Panc1 (cell line): Measurements from ENCODE around the gene DLGAP1.

Experiments
- CTCF ChIP-seq: fragments of 450-650 bp; IDR thresholded peaks from 2 replicates; pipeline ENCODE4 v1.5.1; 2017; ENCODE audit warnings: mild to moderate bottlenecking
- POLR2AphosphoS5 ChIP-seq: IDR thresholded peaks from 2 replicates; pipeline ENCODE4 v1.6.1; 2012; ENCODE audit warnings: mild to moderate bottlenecking, low read depth, low read length, moderate library complexity
- TCF7L2 ChIP-seq: IDR thresholded peaks from 2 replicates; pipeline ENCODE4 v1.6.1; 2011; ENCODE audit warnings: mild to moderate bottlenecking, low read depth, low read length, inconsistent platforms
- TF ChIP-seq, protein P1 (sequence below), 2 experiments: IDR thresholded peaks; 2 replicates each; pipeline ENCODE4 v1.6.1; 2011 to 2012; ENCODE audit warnings: low read depth in 2 of 2, control low read depth in 1 of 2, low read length in 1 of 2, mild to moderate bottlenecking in 1 of 2, moderate library complexity in 1 of 2; ENCODE audit not compliant: insufficient read depth in 1 of 2

DNA sequence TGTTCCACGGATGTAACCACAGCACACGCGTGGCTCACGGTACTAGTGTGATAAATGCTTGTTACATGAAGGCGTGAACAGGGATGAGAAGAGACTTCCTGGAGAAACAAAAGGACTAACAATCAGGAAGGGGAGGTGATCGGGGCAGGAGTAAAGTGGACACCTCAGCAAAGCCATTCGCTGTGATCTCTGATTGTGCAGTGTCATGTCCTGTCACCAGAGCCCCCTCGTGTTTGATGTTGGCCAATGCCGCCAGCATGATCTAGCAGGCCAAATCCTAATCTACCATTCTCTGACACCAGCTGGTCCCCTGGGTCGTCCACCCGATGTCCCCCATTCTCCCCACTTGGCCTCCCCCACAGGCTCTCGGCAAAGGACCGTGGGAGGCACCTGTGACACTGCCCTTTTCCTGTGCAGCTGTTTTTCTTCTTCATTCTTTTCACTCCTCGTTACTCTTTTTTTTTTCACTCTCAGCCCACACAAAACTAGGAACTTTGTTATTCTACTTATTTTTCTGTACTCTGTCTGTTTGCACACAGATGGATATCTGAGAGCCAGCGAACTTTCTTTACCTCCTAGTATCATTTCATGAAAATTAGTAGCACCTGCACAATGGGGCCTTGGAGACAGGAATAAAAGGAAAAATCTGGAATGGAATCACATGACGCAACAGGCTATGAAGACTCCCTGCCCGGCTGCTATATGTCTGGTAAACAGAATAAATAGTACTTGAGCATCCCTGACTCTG, 858.3 kb downstream of the DLGAP1 start:
- TF ChIP-seq POLR2AphosphoS5 (peak; percentile 49; the same call in 1 of the 2 replicates), CTCF (peak; percentile 58), TCF7L2 (peak; percentile 83)
- TF ChIP-seq, protein P1, sequence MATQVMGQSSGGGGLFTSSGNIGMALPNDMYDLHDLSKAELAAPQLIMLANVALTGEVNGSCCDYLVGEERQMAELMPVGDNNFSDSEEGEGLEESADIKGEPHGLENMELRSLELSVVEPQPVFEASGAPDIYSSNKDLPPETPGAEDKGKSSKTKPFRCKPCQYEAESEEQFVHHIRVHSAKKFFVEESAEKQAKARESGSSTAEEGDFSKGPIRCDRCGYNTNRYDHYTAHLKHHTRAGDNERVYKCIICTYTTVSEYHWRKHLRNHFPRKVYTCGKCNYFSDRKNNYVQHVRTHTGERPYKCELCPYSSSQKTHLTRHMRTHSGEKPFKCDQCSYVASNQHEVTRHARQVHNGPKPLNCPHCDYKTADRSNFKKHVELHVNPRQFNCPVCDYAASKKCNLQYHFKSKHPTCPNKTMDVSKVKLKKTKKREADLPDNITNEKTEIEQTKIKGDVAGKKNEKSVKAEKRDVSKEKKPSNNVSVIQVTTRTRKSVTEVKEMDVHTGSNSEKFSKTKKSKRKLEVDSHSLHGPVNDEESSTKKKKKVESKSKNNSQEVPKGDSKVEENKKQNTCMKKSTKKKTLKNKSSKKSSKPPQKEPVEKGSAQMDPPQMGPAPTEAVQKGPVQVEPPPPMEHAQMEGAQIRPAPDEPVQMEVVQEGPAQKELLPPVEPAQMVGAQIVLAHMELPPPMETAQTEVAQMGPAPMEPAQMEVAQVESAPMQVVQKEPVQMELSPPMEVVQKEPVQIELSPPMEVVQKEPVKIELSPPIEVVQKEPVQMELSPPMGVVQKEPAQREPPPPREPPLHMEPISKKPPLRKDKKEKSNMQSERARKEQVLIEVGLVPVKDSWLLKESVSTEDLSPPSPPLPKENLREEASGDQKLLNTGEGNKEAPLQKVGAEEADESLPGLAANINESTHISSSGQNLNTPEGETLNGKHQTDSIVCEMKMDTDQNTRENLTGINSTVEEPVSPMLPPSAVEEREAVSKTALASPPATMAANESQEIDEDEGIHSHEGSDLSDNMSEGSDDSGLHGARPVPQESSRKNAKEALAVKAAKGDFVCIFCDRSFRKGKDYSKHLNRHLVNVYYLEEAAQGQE (IDR thresholded peaks at IDR 0.05; ENCODE audit: insufficient read depth in 1 of 2, low read depth in 2 of 2, low read length in 1 of 2) = no peak
